Gastrocnemius medialis (tissue), 4 donors: ENCODE results near the gene APOL2. TPM values are rescaled to one million over a fixed set of nuclear protein-coding genes. Genes with fewer than 3 reads are reported as not detected.

Source experiments
- ATAC-seq, 2 donors: fragments of 150-250 bp; one replicate each; pipeline ENCODE4 v1.9.1; 2016
- DNase-seq, 2 donors: peaks; one replicate each; pipeline ENCODE4 v3.0.0-alpha.2; 2019
- H3K27ac ChIP-seq, 4 donors: fragments of 200-600 bp; sonication (generic); 1 replicate in 1 of 4; 2 replicates in 3 of 4; pipeline ENCODE4 v1.5.1; 2016 to 2018; ENCODE audit warnings: mild to moderate bottlenecking in 2 of 4, moderate library complexity in 1 of 4
- H3K27me3 ChIP-seq, 3 donors: fragments of 200-600 bp; sonication (generic) in 2 of 3; 1 replicate in 1 of 3; 2 replicates in 2 of 3; pipeline versions ENCODE4 v1.5.1 to v1.6.0; 2016 to 2019; ENCODE audit warnings: mild to moderate bottlenecking in 1 of 3, moderate library complexity in 1 of 3
- H3K36me3 ChIP-seq, 2 donors: fragments of 200-600 bp; sonication (generic) in 1 of 2; one replicate each; pipeline ENCODE4 v1.5.1; 2017 to 2018
- H3K4me1 ChIP-seq, 2 donors: fragments of 200-600 bp; sonication (generic) in 1 of 2; one replicate each; pipeline ENCODE4 v1.5.1; 2016 to 2017; ENCODE audit warnings: mild to moderate bottlenecking in 2 of 2
- H3K4me3 ChIP-seq, 4 donors: fragments of 200-600 bp; sonication (generic) in 3 of 4; 1 replicate in 1 of 4; 2 replicates in 3 of 4; pipeline ENCODE4 v1.5.1; 2016 to 2019; ENCODE audit warnings: mild to moderate bottlenecking in 2 of 4
- H3K9me3 ChIP-seq, 3 donors: fragments of 200-600 bp; sonication (generic) in 2 of 3; 1 replicate in 1 of 3; 2 replicates in 2 of 3; pipeline ENCODE4 v1.5.1; 2016 to 2019
- CTCF ChIP-seq, 5 experiments: fragments of 450-650 bp in 3 of 5; fragments of 200-600 bp in 2 of 5; sonication (generic) in 2 of 5; IDR thresholded peaks in 4 of 5; conservative IDR thresholded peaks in 1 of 5; 1 replicate in 4 of 5; 2 replicates in 1 of 5; pipeline ENCODE4 v1.5.1; 2016 to 2019; ENCODE audit warnings: antibody characterized with exemption in 5 of 5, mild to moderate bottlenecking in 3 of 5, moderate library complexity in 3 of 5
- POLR2A ChIP-seq, 2 donors: fragments of 450-650 bp; IDR thresholded peaks; one replicate each; pipeline ENCODE4 v1.6.1; 2017; ENCODE audit warnings: antibody characterized with exemption in 2 of 2, mild to moderate bottlenecking in 2 of 2, moderate library complexity in 2 of 2
- in situ Hi-C, 4 donors: fragments of 200-750 bp; cut with MboI; loops; one replicate each; pipeline versions ENCODE4 v1.15.0 to v1.8.0; 2017; ENCODE audit warnings: low sequenced_read_pairs in 4 of 4
- intact Hi-C: fragments of 100-400 bp; cut with DNase I; formaldehyde crosslinking; loops from one replicate; pipeline ENCODE4 v1.15.1; 2023; ENCODE audit warnings: low total_unique reads
- total RNA-seq, 4 donors: library from RNA; depleted of rRNA; stranded (reverse); fragments of >200 nt; gene quantifications; one replicate each; pipeline versions ENCODE4 v1.1.0 to v1.2.3, GENCODE V29; 2016

Gene APOL2
- total RNA-seq, 4 donors from 2014 or later: 8.7 to 25.5 (median 20.9) TPM

- Histone ChIP-seq H3K4me3 (no peak overlapping the region), H3K36me3 (peaks cover 0 to 44% of the 10 kb centered on the region in 2 donors), H3K27ac (peak overlapping the region in 3 of 4 donors; percentile 1 to 55 (median 33)), H3K9me3 (no peaks in the 10 kb centered on the region), H3K27me3 (no peaks in the 10 kb centered on the region), H3K4me1 (peaks cover 21 to 22% of the 10 kb centered on the region in 2 donors)
- TF ChIP-seq POLR2A (IDR thresholded peaks at IDR 0.05) (no peak), CTCF (IDR thresholded peaks at IDR 0.05 in 4 of 5, conservative IDR thresholded peaks at IDR 0.05 in 1 of 5) (no peak)
- ATAC-seq: peak in 1 of 2 donors; percentile 21
- intact Hi-C loops (no loop called here), in situ Hi-C loops (no loop called here)
- peak in 1 of 2 donors; percentile 34 for DNase-seq
Measured at GRCh38 chr22:36227806-36228205, 11.5 kb downstream of the APOL2 start.

DNA sequence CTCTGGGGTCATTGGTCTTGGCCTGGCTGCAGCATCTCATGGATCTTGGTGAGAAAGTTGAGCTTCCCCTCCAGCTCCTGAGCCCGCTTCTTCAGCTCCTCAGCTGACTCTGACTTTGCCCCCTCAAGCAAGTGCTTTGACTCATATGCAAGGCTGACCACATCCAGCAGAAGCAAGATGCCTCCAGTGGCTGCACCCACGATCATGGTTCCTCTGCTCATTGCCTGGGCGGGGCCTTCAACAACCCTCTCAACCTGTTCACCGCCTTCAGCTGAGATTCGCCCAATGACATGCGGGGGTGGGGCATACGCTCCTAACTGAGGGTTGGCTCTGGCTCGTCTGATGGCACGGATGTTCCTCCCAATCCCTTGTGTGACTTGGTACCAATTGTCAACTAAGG is 11.9 kb downstream of the APOL2 start:
- Histone ChIP-seq H3K9me3 (no peaks in the 10 kb centered on the region), H3K4me3 (no peak overlapping the region), H3K27me3 (no peaks in the 10 kb centered on the region), H3K27ac (peak overlapping the region in 2 of 4 donors; percentile 33 to 55), H3K36me3 (peaks cover 0 to 40% of the 10 kb centered on the region in 2 donors), H3K4me1 (peaks cover 21 to 22% of the 10 kb centered on the region in 2 donors)
- no peak for TF ChIP-seq POLR2A (IDR thresholded peaks at IDR 0.05)
- TF ChIP-seq CTCF (IDR thresholded peaks at IDR 0.05 in 4 of 5, conservative IDR thresholded peaks at IDR 0.05 in 1 of 5): no peak
- DNase-seq (no peak), ATAC-seq (no peak)
- intact Hi-C loops: no loop called here
- in situ Hi-C loops: no loop called here

GRCh38 chr22:36226189-36226588 is 13.1 kb downstream of the APOL2 start:
- no peak for ATAC-seq
- peaks cover 21 to 22% of the 10 kb centered on the region in 2 donors for H3K4me1 ChIP-seq

GRCh38 chr22:36225333-36225922 is 13.9 kb downstream of the APOL2 start:
- no peaks in the 10 kb centered on the region for H3K27me3 ChIP-seq
- peaks cover 0 to 20% of the 10 kb centered on the region in 2 donors for H3K36me3 ChIP-seq
- in situ Hi-C loops (no loop called here), intact Hi-C loops (no loop called here)
- DNase-seq: no peak
- no peaks in the 10 kb centered on the region for H3K9me3 ChIP-seq
- H3K4me3 ChIP-seq: no peak overlapping the region
- no peak for TF ChIP-seq POLR2A (IDR thresholded peaks at IDR 0.05)
- TF ChIP-seq CTCF (IDR thresholded peaks at IDR 0.05 in 4 of 5, conservative IDR thresholded peaks at IDR 0.05 in 1 of 5): no peak
- ATAC-seq: no peak
- no peak overlapping the region for H3K27ac ChIP-seq
- H3K4me1 ChIP-seq: peaks cover 21 to 22% of the 10 kb centered on the region in 2 donors

More at GRCh38 chr22:36226189-36226588, 13.1 kb downstream of the APOL2 start:
- no peaks in the 10 kb centered on the region for H3K27me3 ChIP-seq
- intact Hi-C loops (no loop called here), in situ Hi-C loops (no loop called here)
- H3K4me3 ChIP-seq: no peak overlapping the region
- peaks cover 0 to 28% of the 10 kb centered on the region in 2 donors for H3K36me3 ChIP-seq
- DNase-seq: no peak
- no peak overlapping the region for H3K27ac ChIP-seq
- no peak for TF ChIP-seq CTCF (IDR thresholded peaks at IDR 0.05 in 4 of 5, conservative IDR thresholded peaks at IDR 0.05 in 1 of 5)
- no peak for TF ChIP-seq POLR2A (IDR thresholded peaks at IDR 0.05)
- H3K9me3 ChIP-seq: no peaks in the 10 kb centered on the region
